Breast epithelium (tissue), 3 donors: Measurements from ENCODE around the gene ALS2CL.

Source experiments
- POLR2AphosphoS5 ChIP-seq, 3 donors: sonication (generic); formaldehyde crosslinking; IDR thresholded peaks; one replicate each; pipeline ENCODE4 v1.6.1; 2017; ENCODE audit warnings: antibody characterized with exemption in 3 of 3
- TF ChIP-seq, protein P1 (sequence below), 3 donors: fragments of 450-650 bp; IDR thresholded peaks; one replicate each; pipeline ENCODE4 v1.5.1; 2016 to 2017; ENCODE audit warnings: antibody characterized with exemption in 3 of 3, mild to moderate bottlenecking in 3 of 3, moderate library complexity in 3 of 3

DNA sequence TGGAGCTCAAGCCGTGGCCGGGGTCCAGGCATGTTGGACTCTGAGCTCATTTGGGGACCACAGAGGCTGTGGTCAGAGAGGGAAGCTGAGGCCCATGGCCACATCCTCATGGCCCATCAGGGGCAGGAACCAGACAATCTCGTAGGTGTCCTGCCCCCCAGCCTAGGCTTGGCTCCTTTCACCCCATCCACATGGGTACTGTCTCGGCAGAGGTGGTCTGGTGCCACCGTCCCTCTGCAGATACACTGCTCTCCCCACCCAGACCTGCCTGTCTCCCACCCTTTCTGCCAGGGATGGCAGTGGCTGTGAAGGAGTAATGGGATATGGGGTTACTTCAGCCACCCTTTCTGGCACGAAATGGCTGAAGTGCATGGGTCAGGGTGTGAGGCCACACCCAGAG is 16.2 kb upstream of the ALS2CL start:
- TF ChIP-seq, protein P1, sequence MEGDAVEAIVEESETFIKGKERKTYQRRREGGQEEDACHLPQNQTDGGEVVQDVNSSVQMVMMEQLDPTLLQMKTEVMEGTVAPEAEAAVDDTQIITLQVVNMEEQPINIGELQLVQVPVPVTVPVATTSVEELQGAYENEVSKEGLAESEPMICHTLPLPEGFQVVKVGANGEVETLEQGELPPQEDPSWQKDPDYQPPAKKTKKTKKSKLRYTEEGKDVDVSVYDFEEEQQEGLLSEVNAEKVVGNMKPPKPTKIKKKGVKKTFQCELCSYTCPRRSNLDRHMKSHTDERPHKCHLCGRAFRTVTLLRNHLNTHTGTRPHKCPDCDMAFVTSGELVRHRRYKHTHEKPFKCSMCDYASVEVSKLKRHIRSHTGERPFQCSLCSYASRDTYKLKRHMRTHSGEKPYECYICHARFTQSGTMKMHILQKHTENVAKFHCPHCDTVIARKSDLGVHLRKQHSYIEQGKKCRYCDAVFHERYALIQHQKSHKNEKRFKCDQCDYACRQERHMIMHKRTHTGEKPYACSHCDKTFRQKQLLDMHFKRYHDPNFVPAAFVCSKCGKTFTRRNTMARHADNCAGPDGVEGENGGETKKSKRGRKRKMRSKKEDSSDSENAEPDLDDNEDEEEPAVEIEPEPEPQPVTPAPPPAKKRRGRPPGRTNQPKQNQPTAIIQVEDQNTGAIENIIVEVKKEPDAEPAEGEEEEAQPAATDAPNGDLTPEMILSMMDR (IDR thresholded peaks at IDR 0.05): no peak
- no peak for TF ChIP-seq POLR2AphosphoS5 (IDR thresholded peaks at IDR 0.05)
